ENCODE data around the gene GTF2H3. TPM values are rescaled to one million over a fixed set of nuclear protein-coding genes. Genes with fewer than 3 reads are reported as not detected.

Gene GTF2H3
- total and polyA plus RNA-seq, 4 donors = 29.9 to 36.1 (median 31.3) TPM

- Histone ChIP-seq H3K27me3 (ENCODE audit: control insufficient read depth, insufficient read depth, low read length) (no peaks in the 10 kb centered on the region), H3K36me3 (ENCODE audit: control insufficient read depth, insufficient read depth, low read length) (peaks cover 49% of the 10 kb centered on the region), H3K4me1 (ENCODE audit: control insufficient read depth, insufficient read depth, low read length) (no peaks in the 10 kb centered on the region), H3K4me3 (ENCODE audit: low read depth, low read length) (no peak overlapping the region), H3K9me3 (ENCODE audit: control insufficient read depth, insufficient read depth, low read length) (no peaks in the 10 kb centered on the region), H3K27ac (ENCODE audit: low read depth, low read length) (no peak overlapping the region)
- no peak for DNase-seq (ENCODE audit: low read depth in 4 of 6, low spot score in 6 of 6)
- WGBS (ENCODE audit: insufficient coverage) = 100% methylated on average over 5 of the region's 8 CpGs
Measured at GRCh38 chr12:123690191-123690840, 56.7 kb downstream of the GTF2H3 start.

DNA sequence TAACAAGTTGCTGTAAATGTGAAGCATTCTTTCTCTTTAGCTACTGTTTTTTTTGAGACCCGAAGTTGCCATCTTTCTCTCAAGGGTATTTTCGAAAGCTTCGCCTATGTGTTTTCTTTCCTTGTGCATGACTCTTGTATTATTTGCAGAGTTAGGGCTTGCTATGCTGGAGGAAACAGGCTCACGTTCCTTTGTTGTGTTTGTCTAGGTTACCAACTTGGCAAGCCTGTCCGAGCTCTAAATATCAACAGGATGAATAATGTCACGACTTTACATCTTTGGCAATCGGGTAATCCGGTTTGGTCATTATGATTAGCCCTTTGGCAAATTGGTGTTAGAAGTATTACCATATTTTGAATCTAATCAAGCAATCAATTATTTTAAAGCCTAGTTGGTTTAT lies 62.6 kb downstream of the GTF2H3 start:
- H3K4me3 ChIP-seq (ENCODE audit: low read depth, low read length) = no peak overlapping the region
- peaks cover 52% of the 10 kb centered on the region for H3K36me3 ChIP-seq (ENCODE audit: control insufficient read depth, insufficient read depth, low read length)
- 80% methylated on average over 2 of the region's 8 CpGs for WGBS (ENCODE audit: insufficient coverage)
- no peak for DNase-seq (ENCODE audit: low read depth in 4 of 6, low spot score in 6 of 6)
- H3K4me1 ChIP-seq (ENCODE audit: control insufficient read depth, insufficient read depth, low read length) = no peaks in the 10 kb centered on the region
- no peaks in the 10 kb centered on the region for H3K9me3 ChIP-seq (ENCODE audit: control insufficient read depth, insufficient read depth, low read length)
- H3K27me3 ChIP-seq (ENCODE audit: control insufficient read depth, insufficient read depth, low read length) = no peaks in the 10 kb centered on the region
- H3K27ac ChIP-seq (ENCODE audit: low read depth, low read length) = no peak overlapping the region

DNA sequence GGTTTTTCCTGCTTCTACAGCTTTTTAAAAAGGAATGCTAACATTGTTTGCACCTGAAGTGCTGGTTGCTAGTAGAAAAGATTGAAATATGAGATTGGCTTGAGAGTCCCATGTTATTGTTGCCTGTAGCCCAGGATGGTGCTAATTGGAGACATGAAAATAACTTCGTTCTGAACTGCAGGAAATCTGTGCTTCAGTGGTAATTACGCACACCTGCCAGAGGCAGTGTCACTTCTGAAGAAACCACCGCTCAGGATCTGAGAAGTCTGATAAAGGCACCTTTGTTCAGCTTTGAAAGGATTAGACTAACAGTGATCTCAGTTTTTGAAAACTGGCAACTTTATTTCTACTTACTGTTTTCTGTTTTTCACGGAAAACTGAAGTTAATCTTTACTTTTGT lies 63.0 kb downstream of the GTF2H3 start:
- no peaks in the 10 kb centered on the region for H3K27me3 ChIP-seq (ENCODE audit: control insufficient read depth, insufficient read depth, low read length)
- H3K9me3 ChIP-seq (ENCODE audit: control insufficient read depth, insufficient read depth, low read length) = no peaks in the 10 kb centered on the region
- no peak overlapping the region for H3K27ac ChIP-seq (ENCODE audit: low read depth, low read length)
- 62% methylated on average over 3 of the region's 4 CpGs for WGBS (ENCODE audit: insufficient coverage)
- H3K36me3 ChIP-seq (ENCODE audit: control insufficient read depth, insufficient read depth, low read length) = peaks cover 57% of the 10 kb centered on the region
- H3K4me3 ChIP-seq (ENCODE audit: low read depth, low read length) = no peak overlapping the region
- no peaks in the 10 kb centered on the region for H3K4me1 ChIP-seq (ENCODE audit: control insufficient read depth, insufficient read depth, low read length)
- DNase-seq (ENCODE audit: low read depth in 4 of 6, low spot score in 6 of 6) = peak in 1 of 6 donors; percentile 3

DNA sequence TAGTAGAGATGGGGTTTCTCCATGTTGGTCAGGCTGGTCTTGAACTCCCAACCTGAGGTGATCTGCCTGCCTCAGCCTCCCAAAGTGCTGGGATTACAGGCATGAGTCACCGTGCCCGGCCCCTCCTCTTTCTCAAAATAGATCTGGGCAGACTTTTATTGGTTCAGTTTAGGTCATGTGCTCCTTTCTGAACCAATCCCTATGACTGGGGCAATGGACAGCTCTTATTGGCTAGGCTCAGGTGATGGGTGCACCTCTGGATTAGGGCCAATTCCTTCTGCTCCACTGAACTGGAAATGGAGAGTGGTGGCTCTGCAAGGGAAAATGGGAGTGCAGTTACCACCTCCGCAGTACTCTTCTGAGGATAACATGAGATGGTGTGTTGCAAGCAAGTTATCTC lies 72.3 kb downstream of the GTF2H3 start:
- WGBS (ENCODE audit: insufficient coverage) = 90% methylated on average over 3 of the region's 3 CpGs
- no peak overlapping the region for H3K27ac ChIP-seq (ENCODE audit: low read depth, low read length)
- H3K9me3 ChIP-seq (ENCODE audit: control insufficient read depth, insufficient read depth, low read length) = no peaks in the 10 kb centered on the region
- no peaks in the 10 kb centered on the region for H3K27me3 ChIP-seq (ENCODE audit: control insufficient read depth, insufficient read depth, low read length)
- DNase-seq (ENCODE audit: low read depth in 4 of 6, low spot score in 6 of 6) = no peak
- no peaks in the 10 kb centered on the region for H3K4me1 ChIP-seq (ENCODE audit: control insufficient read depth, insufficient read depth, low read length)
- peaks cover 41% of the 10 kb centered on the region for H3K36me3 ChIP-seq (ENCODE audit: control insufficient read depth, insufficient read depth, low read length)
- H3K4me3 ChIP-seq (ENCODE audit: low read depth, low read length) = no peak overlapping the region

DNA sequence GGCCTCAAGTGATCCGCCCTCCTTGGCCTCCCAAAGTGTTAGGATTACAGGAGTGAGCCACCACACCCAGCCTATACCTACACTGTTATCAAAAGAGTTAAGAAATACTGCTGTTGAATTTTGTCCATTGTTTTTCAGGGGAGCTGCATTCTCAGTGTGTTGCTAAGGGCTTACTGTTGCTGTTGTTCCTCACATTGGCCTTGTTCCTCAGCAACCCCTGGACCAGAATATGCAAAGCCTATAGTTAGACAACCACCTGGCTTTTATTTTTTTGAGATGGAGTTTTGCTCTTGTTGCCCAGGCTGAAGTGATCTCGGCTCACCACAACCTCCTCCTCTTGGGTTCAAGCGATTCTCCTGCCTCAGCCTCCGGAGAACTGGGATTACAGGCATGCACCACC lies 73.8 kb downstream of the GTF2H3 start:
- no peak overlapping the region for H3K4me3 ChIP-seq (ENCODE audit: low read depth, low read length)
- no peak for DNase-seq (ENCODE audit: low read depth in 4 of 6, low spot score in 6 of 6)
- peaks cover 7% of the 10 kb centered on the region for H3K4me1 ChIP-seq (ENCODE audit: control insufficient read depth, insufficient read depth, low read length)
- 94% methylated on average over 3 of the region's 4 CpGs for WGBS (ENCODE audit: insufficient coverage)
- H3K9me3 ChIP-seq (ENCODE audit: control insufficient read depth, insufficient read depth, low read length) = no peaks in the 10 kb centered on the region
- H3K27ac ChIP-seq (ENCODE audit: low read depth, low read length) = no peak overlapping the region
- H3K36me3 ChIP-seq (ENCODE audit: control insufficient read depth, insufficient read depth, low read length) = peaks cover 29% of the 10 kb centered on the region
- no peaks in the 10 kb centered on the region for H3K27me3 ChIP-seq (ENCODE audit: control insufficient read depth, insufficient read depth, low read length)

Small RNA genes lying within 50 kb of the gene (small RNA-seq; reads per million reads assigned to genes)
- gene SNORA9B (ENCODE audit: low replicate concordance) = 0.18 reads per million

Other genes with a start within 250 kb of the GTF2H3 start
- gene KMT5A, start 249.7 kb upstream of the GTF2H3 start, total RNA-seq = 10 to 100 TPM; 28.0 to 41.2 TPM
- 10 to 100 TPM; 41.3 to 41.9 TPM for gene KMT5A, start 249.7 kb upstream of the GTF2H3 start, polyA plus RNA-seq (ENCODE audit: insufficient read length in 2 of 2)
- 1 to 10 TPM; 1.7 to 2.9 TPM for gene RILPL2, start 197.1 kb upstream of the GTF2H3 start, total RNA-seq
- gene RILPL2, start 197.1 kb upstream of the GTF2H3 start, polyA plus RNA-seq (ENCODE audit: insufficient read length in 2 of 2) = 1 to 10 TPM; 2.0 to 2.4 TPM
- 10 to 100 TPM; 15.3 to 35.5 TPM for gene SNRNP35, start 175.7 kb upstream of the GTF2H3 start, total RNA-seq
- gene SNRNP35, start 175.7 kb upstream of the GTF2H3 start, polyA plus RNA-seq (ENCODE audit: insufficient read length in 2 of 2) = 10 to 100 TPM; 39.0 to 46.4 TPM
- 10 to 100 TPM in 1 of 2 donors, 1 to 10 TPM in 1; 4.6 to 28.3 TPM for gene RILPL1, start 100.1 kb upstream of the GTF2H3 start, total RNA-seq
- 10 to 100 TPM; 24.5 to 33.3 TPM for gene RILPL1, start 100.1 kb upstream of the GTF2H3 start, polyA plus RNA-seq (ENCODE audit: insufficient read length in 2 of 2)
- gene TMED2, start 49.3 kb upstream of the GTF2H3 start, total RNA-seq = 100 to 1,000 TPM; 153 to 232 TPM
- gene TMED2, start 49.3 kb upstream of the GTF2H3 start, polyA plus RNA-seq (ENCODE audit: insufficient read length in 2 of 2) = 100 to 1,000 TPM; 120 to 126 TPM
- gene DDX55, start 31.7 kb upstream of the GTF2H3 start, total RNA-seq = 10 to 100 TPM; 19.5 to 32.3 TPM
- 10 to 100 TPM; 24.8 to 35.2 TPM for gene DDX55, start 31.7 kb upstream of the GTF2H3 start, polyA plus RNA-seq (ENCODE audit: insufficient read length in 2 of 2)
- gene EIF2B1, start 143 bp upstream of the GTF2H3 start, total RNA-seq = 10 to 100 TPM; 24.5 to 40.2 TPM
- gene EIF2B1, start 143 bp upstream of the GTF2H3 start, polyA plus RNA-seq (ENCODE audit: insufficient read length in 2 of 2) = 10 to 100 TPM; 58.6 to 60.1 TPM
- 10 to 100 TPM; 14.0 to 26.2 TPM for gene TCTN2, start 37.3 kb downstream of the GTF2H3 start, total RNA-seq
- 10 to 100 TPM; 17.0 to 22.3 TPM for gene TCTN2, start 37.3 kb downstream of the GTF2H3 start, polyA plus RNA-seq (ENCODE audit: insufficient read length in 2 of 2)
- 10 to 100 TPM; 26.8 to 39.0 TPM for gene ATP6V0A2, start 78.5 kb downstream of the GTF2H3 start, total RNA-seq
- gene ATP6V0A2, start 78.5 kb downstream of the GTF2H3 start, polyA plus RNA-seq (ENCODE audit: insufficient read length in 2 of 2) = 10 to 100 TPM; 33.8 to 41.8 TPM
- gene DNAH10, start 128.5 kb downstream of the GTF2H3 start, total RNA-seq = 1 to 10 TPM; 4.5 to 6.9 TPM
- gene DNAH10, start 128.5 kb downstream of the GTF2H3 start, polyA plus RNA-seq (ENCODE audit: insufficient read length in 2 of 2) = 10 to 100 TPM; 15.9 to 18.1 TPM